Frontal cortex (tissue), 4 donors: Measurements from ENCODE around the gene GDPGP1. TPM values are rescaled to one million over a fixed set of nuclear protein-coding genes. Genes with fewer than 3 reads are reported as not detected.
"Not testable (repeated sequence)": the region's sequence is repeated elsewhere in the genome, so short reads cannot be mapped to it uniquely, and the experiment has no call there.

Experiments
- DNase-seq, 2 donors: peaks; one replicate each; pipeline ENCODE4 v3.0.0; 2012; ENCODE audit warnings: low spot score in 2 of 2
- FAIRE-seq: peaks from 2 replicates; lab custom pipeline; 2012; peaks lifted over from hg19 to GRCh38; lab: Jason Lieb, UNC
- small RNA-seq: library from RNA; depleted of rRNA; stranded (forward); fragments of <200 nt; gene quantifications from one replicate; pipeline ENCODE3, GENCODE V24; 2014
- total RNA-seq: library from RNA; depleted of rRNA; stranded (reverse); fragments of >200 nt; gene quantifications from one replicate; pipeline ENCODE4 v1.2.3, GENCODE V29; 2014
- donor health status: control.
- donor health status: control.
- donor health status: control.

The GDPGP1 gene
- total RNA-seq, 1 donor from 2014 or later: 4.9 TPM

- DNase-seq: no peak
- FAIRE-seq: no peak
Observed at GRCh38 chr15:90291679-90292356, 57.8 kb downstream of the GDPGP1 start.

GRCh38 chr15:90293040-90293810 lies 59.2 kb downstream of the GDPGP1 start:
- FAIRE-seq, DNase-seq: not testable (repeated sequence)

- FAIRE-seq: no peak
- no peak for DNase-seq
Observed at GRCh38 chr15:90294159-90294558, 60.1 kb downstream of the GDPGP1 start.

- FAIRE-seq (no peak), DNase-seq (no peak)
Observed at GRCh38 chr15:90294601-90295269, 60.7 kb downstream of the GDPGP1 start.

GRCh38 chr15:90295270-90295648 lies 61.2 kb downstream of the GDPGP1 start:
- FAIRE-seq (no peak), DNase-seq (no peak)

Small RNA genes within 50 kb of the gene (small RNA-seq; reads per million reads assigned to genes)
- gene AC091167.3 (not detected), gene RN7SL736P (not detected)

Other genes starting within 250 kb of the GDPGP1 start
- gene ZNF710, start 232.9 kb upstream of the GDPGP1 start, total RNA-seq: 6.5 TPM
- 77.9 TPM for gene IDH2, start 131.7 kb upstream of the GDPGP1 start, total RNA-seq
- gene SEMA4B, start 32.9 kb upstream of the GDPGP1 start, total RNA-seq: 35.5 TPM
- gene CIB1, start 268 bp upstream of the GDPGP1 start, total RNA-seq: 3.7 TPM
- under 0.01 TPM for gene TTLL13, start 15.3 kb downstream of the GDPGP1 start, total RNA-seq
- gene NGRN, start 31.5 kb downstream of the GDPGP1 start, total RNA-seq: 226 TPM
- gene ZNF774, start 118.1 kb downstream of the GDPGP1 start, total RNA-seq: 4.5 TPM
- gene IQGAP1, start 154.0 kb downstream of the GDPGP1 start, total RNA-seq: 44.8 TPM